GM21526 (cell line): ENCODE measurements around the gene BBS1.
"Not testable (repeated sequence)": the region's sequence is repeated elsewhere in the genome, so short reads cannot be mapped to it uniquely, and the experiment has no call there.

Experiments
- ATAC-seq: cut with Tn5 transposase; IDR thresholded peaks from one replicate; pipeline ENCODE4 v1.9.1; 2021; ENCODE audit warnings: moderate library complexity; ENCODE audit not compliant: unreplicated experiment, low FRiP score

The BBS1 gene

DNA sequence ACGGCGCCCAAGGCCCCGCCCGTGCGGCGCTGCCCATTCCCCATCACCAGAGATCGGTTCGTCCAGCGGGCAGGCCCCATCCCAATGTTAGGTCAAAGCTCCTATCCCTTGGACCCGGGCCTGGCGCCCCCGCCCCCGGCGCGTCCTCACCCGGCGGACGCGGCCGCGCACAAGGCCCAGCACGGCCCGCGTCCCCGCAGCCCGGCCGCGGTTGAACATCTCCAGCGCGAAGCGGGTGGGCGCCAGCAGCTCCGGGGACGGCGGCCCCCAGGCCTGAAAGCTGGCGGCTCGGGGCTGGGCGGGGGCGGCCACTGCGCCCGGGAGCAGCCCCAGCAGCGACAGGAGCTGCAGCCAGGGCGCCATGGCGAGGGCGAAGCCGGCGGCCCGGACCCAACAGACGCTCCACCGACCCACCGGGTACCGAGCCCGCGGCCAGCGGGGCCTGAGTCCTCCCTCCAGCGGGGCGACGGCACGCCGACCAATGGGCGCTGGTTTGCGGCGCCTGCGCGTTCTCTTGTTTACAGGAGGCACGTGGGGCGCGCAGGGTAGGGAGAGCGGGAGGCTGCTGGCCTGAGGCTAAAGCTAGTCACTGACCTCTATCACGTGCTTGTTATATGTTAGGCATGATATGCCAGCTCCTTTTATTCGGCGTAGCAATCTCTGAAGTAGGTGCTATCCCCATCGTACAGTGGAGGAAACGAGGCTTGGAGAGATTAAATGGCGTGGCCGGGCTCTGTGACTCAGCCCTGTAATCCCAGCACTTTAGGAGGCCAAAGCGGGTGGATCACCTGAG lies 57.9 kb downstream of the BBS1 start, which contains the start of gene CTSF:
Gene CTSF, minus strand, starts transcription at position 483 of the 793 bp plus-strand sequence. Its CDS starts 120 bp downstream, at position 363.
- ATAC-seq, result no peak

DNA sequence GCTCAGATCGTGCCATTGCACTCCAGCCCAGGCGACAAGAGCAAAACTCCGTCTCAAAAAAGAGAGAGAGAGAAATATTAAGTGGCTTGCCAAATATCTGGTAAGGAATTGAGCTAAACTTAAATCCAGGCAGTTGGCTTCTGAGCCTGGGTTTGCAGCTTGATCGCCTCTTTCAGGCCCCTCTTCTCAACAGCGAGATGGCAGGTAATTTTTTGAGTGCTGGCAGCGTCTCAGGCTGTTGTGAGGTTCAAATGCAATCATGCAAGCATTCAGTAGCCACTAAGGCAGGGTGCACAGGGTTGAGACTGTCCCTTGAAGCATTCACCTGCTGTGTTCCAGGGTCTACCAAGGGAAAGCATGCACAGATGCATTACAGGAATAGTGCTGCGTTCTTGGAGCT lies 58.6 kb downstream of the BBS1 start:
- no peak for ATAC-seq

DNA sequence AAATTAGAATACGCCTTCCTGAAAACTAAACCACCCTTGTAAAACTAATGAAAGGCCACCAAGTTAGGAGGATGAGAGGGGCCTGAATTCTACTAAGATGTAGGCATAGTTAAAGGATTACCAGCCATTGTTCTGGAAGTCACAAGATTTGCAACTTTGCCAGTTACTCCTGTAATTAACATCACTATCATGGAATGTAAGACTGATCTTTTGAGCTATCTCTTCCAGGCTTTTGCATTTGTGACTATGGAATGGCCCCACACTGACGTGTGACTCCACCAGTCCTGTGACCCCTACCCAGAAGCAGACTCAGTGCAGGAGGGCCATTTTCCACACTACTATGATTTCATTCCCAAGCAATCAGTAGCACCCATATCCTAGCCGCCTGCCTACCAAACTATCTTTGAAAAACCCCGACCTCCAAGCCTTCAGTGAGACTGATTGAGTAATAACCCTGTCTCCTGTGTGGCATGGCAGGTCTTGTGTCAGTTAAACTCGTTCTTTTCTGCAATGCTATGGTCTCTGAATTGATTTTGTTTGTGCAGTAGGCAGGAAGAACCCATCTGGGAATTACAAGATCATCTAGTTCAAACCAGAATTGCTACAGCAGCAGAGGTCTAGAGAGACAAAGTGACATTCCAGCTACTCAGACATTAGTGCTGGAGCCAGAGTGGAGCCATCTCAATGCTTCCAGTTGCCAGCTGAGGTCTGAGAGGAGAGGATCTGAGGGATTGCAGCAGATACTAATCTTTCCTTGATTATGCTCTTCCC lies 59.8 kb downstream of the BBS1 start:
- ATAC-seq, result no peak

DNA sequence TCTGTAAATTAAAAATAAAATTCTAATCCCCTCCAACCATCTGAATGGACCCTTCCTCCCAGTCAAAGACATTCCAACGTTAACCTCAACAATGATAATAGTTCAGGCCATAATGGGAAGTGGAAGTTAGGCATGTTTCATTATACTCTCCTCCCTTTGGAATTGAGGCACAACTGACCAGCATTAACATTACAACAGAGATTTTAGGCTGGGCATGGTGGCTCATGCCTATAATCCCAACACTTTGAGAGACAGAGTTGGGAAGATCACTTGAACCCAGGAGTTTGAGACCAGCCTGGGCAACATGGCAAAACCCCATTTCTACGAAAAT lies 60.4 kb downstream of the BBS1 start:
- no peak for ATAC-seq

DNA sequence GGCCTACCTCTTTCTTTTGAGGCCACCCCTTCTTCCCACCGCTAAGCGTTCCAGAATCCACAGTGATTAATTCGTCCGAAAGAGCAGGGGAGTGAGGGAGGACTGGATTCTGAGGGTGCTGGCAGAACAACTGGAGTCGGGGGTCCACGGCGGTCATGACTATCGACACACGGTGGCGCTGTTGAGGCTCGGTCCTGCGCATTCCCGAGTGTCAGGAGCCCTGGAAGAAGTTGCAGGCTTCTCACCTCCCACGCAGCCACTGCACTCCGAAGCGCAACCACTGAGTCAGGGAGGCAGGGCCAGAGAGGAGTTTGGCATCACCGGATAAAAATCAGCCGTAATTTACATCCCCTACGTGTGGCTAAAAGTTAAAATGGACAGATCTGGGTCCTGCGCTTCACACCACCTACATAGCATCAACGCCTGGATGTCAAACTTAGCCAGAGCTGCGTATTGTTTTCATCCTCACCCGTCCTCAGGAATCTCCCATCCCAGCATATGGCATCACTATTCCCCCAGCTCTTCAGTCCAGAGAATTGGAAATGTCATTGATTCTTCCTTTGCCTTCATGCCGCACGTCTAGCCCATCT lies 68.7 kb downstream of the BBS1 start:
- no peak for ATAC-seq

DNA sequence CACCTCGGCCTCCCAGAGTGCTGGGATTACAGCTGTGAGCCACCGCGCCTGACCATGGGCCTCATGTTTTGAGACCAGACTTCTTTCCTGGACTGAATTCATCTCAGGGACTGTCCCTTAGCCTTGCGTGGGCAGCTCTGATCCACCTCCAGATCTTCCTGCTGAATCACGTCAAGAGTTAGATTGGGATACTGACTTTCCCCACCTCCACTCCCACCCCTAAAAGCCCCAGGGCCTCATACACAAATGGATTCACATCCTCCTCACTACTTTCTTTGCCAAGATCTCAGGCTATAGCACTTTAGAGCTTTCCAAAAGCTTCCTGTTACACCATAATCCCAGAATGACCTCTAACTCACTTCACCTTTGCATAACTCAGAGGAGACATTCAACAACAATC lies 70.4 kb downstream of the BBS1 start:
- ATAC-seq, result no peak

DNA sequence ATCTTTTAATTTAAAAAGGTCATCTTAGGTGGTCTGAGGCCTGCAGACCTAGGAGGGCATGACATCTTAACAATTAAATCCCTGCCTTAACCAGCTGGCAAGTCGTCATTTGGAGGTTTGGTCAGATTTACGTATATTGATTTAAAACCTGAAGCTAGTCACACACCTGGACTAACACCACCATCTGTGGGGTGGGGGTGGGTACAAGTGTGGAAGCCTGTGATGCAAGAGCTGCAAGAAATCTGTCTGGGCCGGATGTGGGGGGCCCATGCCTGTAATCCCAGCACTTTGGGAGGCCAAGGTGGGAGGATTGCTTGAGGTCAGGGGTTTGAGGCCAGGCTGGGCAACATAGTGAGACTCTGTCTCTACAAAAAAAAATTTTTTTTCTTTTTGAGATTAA lies 70.8 kb downstream of the BBS1 start:
- ATAC-seq, result no peak

DNA sequence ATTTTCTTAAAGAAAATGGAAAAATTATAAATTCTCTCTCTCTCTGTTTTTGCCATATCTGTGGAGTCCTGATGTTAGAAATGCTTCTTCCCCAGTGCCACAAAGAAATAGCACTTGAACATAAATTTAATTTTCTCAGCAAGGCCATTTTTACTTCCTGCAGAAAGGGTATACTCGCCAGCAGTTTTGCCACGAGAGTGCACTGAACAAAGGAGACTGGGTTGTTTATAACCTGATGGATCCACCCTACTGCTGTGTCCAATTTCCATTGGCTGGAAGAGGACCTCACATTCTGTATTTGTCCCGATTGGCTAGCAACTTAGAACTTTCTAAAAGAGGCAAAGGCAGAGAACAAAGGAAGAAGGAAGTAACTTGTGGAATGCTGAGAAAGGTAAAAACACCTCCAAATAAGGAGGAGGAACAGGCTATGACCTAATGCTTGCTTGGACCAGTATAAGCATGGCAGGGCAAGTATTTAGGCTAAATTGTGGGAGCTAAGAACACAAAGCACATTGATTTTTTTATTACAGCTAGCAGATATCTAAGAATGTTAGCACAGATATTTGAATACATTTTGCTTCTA lies 72.2 kb downstream of the BBS1 start:
- not testable (repeated sequence) for ATAC-seq
